PC-3 (cell line): ENCODE measurements around the gene CSTPP1. TPM values are rescaled to one million over a fixed set of nuclear protein-coding genes. Genes with fewer than 3 reads are reported as not detected.

Experiments
- ATAC-seq: fragments of 200-7000 bp; cut with Tn5 transposase; 2 replicates; pipeline ENCODE4 v1.9.1; 2020; ENCODE audit warnings: mild to moderate bottlenecking, moderate library complexity
- BruUV-seq: library from RNA; stranded (reverse); fragments of 400-500 nt; replicated peaks from 2 replicates; lab custom pipeline; 2021; lab: Mats Ljungman, UMichigan
- CTCF ChIA-PET: fragments of 300-600 bp; sonication (Branson Sonifier 250); formaldehyde crosslinking; loops from one replicate; lab custom pipeline; 2022; ENCODE audit warnings: antibody characterized with exemption; lab: Charles Lee
- POLR2A ChIA-PET: fragments of 300-600 bp; sonication (Branson Sonifier 250); formaldehyde crosslinking; loops from one replicate; lab custom pipeline; 2022; ENCODE audit warnings: antibody characterized with exemption; ENCODE audit not compliant: unreplicated experiment; lab: Charles Lee
- DNase-seq: peaks from one replicate; pipeline ENCODE4 v3.0.0-alpha.2; 2015
- H2AFZ ChIP-seq: fragments of 300-600 bp; sonication (generic); 2 replicates; pipeline ENCODE4 v1.6.0; 2016; ENCODE audit warnings: antibody characterized with exemption, low read length
- H3F3A ChIP-seq: fragments of 300-600 bp; sonication (generic); one replicate; pipeline ENCODE4 v1.6.0; 2017; ENCODE audit warnings: antibody characterized with exemption, low read length, control low read depth, mild to moderate bottlenecking; ENCODE audit not compliant: unreplicated experiment
- H3K27ac ChIP-seq: fragments of 300-600 bp; sonication (generic); 2 replicates; pipeline ENCODE4 v1.5.1; 2016; ENCODE audit warnings: mild to moderate bottlenecking, low read length
- H3K27me3 ChIP-seq: fragments of 300-600 bp; sonication (generic); 2 replicates; pipeline ENCODE4 v1.6.1; 2016; ENCODE audit warnings: low read length, mixed read lengths
- H3K36me3 ChIP-seq: fragments of 300-600 bp; sonication (generic); 2 replicates; pipeline ENCODE4 v1.6.1; 2016; ENCODE audit warnings: low read depth, mixed run types, low read length, mixed read lengths
- H3K4me1 ChIP-seq: fragments of 300-600 bp; sonication (generic); 2 replicates; pipeline ENCODE4 v1.5.1; 2016; ENCODE audit warnings: low read length; ENCODE audit not compliant: insufficient read depth
- H3K4me2 ChIP-seq: fragments of 300-600 bp; sonication (generic); 2 replicates; pipeline ENCODE4 v1.6.0; 2016; ENCODE audit warnings: low read length
- H3K4me3 ChIP-seq: fragments of 300-600 bp; sonication (generic); 2 replicates; pipeline ENCODE4 v1.5.1; 2016; ENCODE audit warnings: mild to moderate bottlenecking, low read length, mixed read lengths
- H3K79me2 ChIP-seq: fragments of 300-600 bp; sonication (generic); 2 replicates; pipeline ENCODE4 v1.6.1; 2017; ENCODE audit warnings: low read length, mixed read lengths
- H3K9ac ChIP-seq: fragments of 300-600 bp; sonication (generic); 2 replicates; pipeline ENCODE4 v1.6.0; 2016; ENCODE audit warnings: mild to moderate bottlenecking, low read length
- H3K9me2 ChIP-seq: fragments of 300-600 bp; sonication (generic); replicated peaks from 2 replicates; pipeline ENCODE4 v1.6.1; 2016; ENCODE audit warnings: mixed run types, low read length, mixed read lengths
- H3K9me3 ChIP-seq: fragments of 300-600 bp; sonication (generic); 2 replicates; pipeline ENCODE4 v1.6.1; 2016; ENCODE audit warnings: low read length, mixed read lengths
- H4K20me1 ChIP-seq: fragments of 300-600 bp; sonication (generic); 2 replicates; pipeline ENCODE4 v1.6.1; 2016; ENCODE audit warnings: low read length, mixed read lengths
- CTCF ChIP-seq: fragments of 300-600 bp; sonication (generic); conservative IDR thresholded peaks from 2 replicates; pipeline ENCODE4 v1.5.1; 2017; ENCODE audit warnings: antibody characterized with exemption, low read depth, mild to moderate bottlenecking, low read length
- EZH2 ChIP-seq: fragments of 300-600 bp; sonication (generic); IDR thresholded peaks from one replicate; pipeline ENCODE4 v1.6.1; 2017; ENCODE audit warnings: antibody characterized with exemption, mild to moderate bottlenecking, low read length; ENCODE audit not compliant: unreplicated experiment
- EZH2phosphoT487 ChIP-seq: fragments of 300-600 bp; sonication (generic); IDR thresholded peaks from 2 replicates; pipeline ENCODE4 v1.6.1; 2018; ENCODE audit warnings: mild to moderate bottlenecking, antibody characterized with exemption, low read length, borderline replicate concordance
- intact Hi-C: fragments of 100-400 bp; cut with micrococcal nuclease; formaldehyde crosslinking; loops from 2 replicates; pipeline ENCODE4 v1.9.0; 2023
- total RNA-seq: library from RNA; depleted of rRNA; stranded (reverse); fragments of >200 nt; gene quantifications from 2 replicates; pipeline ENCODE4 v1.2.3, GENCODE V29; 2014

The CSTPP1 gene
- total RNA-seq, 1 experiment from 2014 or later: 21.7 TPM

- DNase-seq (peak; percentile 71), ATAC-seq (peak; percentile 83)
- Histone ChIP-seq H3K9me2 (no peaks in the 10 kb centered on the region), H3K4me2 (no peak overlapping the region), H3F3A (no peaks in the 10 kb centered on the region), H3K79me2 (no peaks in the 10 kb centered on the region), H2AFZ (no peak overlapping the region), H3K9me3 (no peaks in the 10 kb centered on the region), H3K4me1 (no peaks in the 10 kb centered on the region), H3K4me3 (no peak overlapping the region), H3K27me3 (no peaks in the 10 kb centered on the region), H4K20me1 (no peaks in the 10 kb centered on the region), H3K27ac (no peak overlapping the region), H3K9ac (no peak overlapping the region), H3K36me3 (peaks cover under 1% of the 10 kb centered on the region; the same call in 1 of the 2 replicates)
- CTCF ChIA-PET: no interaction called here
- peak; percentile 75 for TF ChIP-seq CTCF
- TF ChIP-seq EZH2phosphoT487: no peak
- POLR2A ChIA-PET: interaction anchor here (1.0 kb wide), 1 partner anchor 23 kb away, joined by 3 read pairs; no protein-coding TSS in a partner anchor
- intact Hi-C loops: loop anchor here (1.0 kb wide), 1 partner anchor 272 kb away; no protein-coding TSS in a partner anchor
- BruUV-seq: no TSS peak
Observed at GRCh38 chr11:47161134-47161854, 224.7 kb downstream of the CSTPP1 start.

GRCh38 chr11:47161890-47162289 lies 225.3 kb downstream of the CSTPP1 start:
- H3K4me3 ChIP-seq: no peak overlapping the region
- no peaks in the 10 kb centered on the region for H3K4me1 ChIP-seq
- no peak overlapping the region for H3K9ac ChIP-seq
- DNase-seq (no peak), ATAC-seq (no peak)
- no peaks in the 10 kb centered on the region for H3K79me2 ChIP-seq
- H4K20me1 ChIP-seq: no peaks in the 10 kb centered on the region
- no peak overlapping the region for H3K27ac ChIP-seq
- ChIA-PET POLR2A (no interaction called here), CTCF (no interaction called here)
- no peaks in the 10 kb centered on the region for H3K9me3 ChIP-seq
- H2AFZ ChIP-seq: no peak overlapping the region
- H3K9me2 ChIP-seq: no peaks in the 10 kb centered on the region
- no TSS peak for BruUV-seq
- TF ChIP-seq EZH2phosphoT487 (no peak), EZH2 (no peak), CTCF (no peak)
- peaks cover 7% of the 10 kb centered on the region; the same call in 1 of the 2 replicates for H3K36me3 ChIP-seq
- H3K4me2 ChIP-seq: no peak overlapping the region
- no peaks in the 10 kb centered on the region for H3K27me3 ChIP-seq
- H3F3A ChIP-seq: no peaks in the 10 kb centered on the region
- intact Hi-C loops: loop anchor here (1.0 kb wide), 1 partner anchor 273 kb away; no protein-coding TSS in a partner anchor

GRCh38 chr11:47162426-47162825 lies 225.9 kb downstream of the CSTPP1 start:
- Histone ChIP-seq H3K27ac (no peak overlapping the region), H3K9me3 (no peaks in the 10 kb centered on the region), H3K36me3 (peaks cover 12% of the 10 kb centered on the region; the same call in 1 of the 2 replicates), H3K79me2 (no peaks in the 10 kb centered on the region), H3K4me3 (no peak overlapping the region), H3K9ac (no peak overlapping the region), H3K4me2 (no peak overlapping the region), H3K27me3 (no peaks in the 10 kb centered on the region), H4K20me1 (no peaks in the 10 kb centered on the region), H3K9me2 (no peaks in the 10 kb centered on the region), H3K4me1 (no peaks in the 10 kb centered on the region), H3F3A (no peaks in the 10 kb centered on the region), H2AFZ (no peak overlapping the region)
- POLR2A ChIA-PET: no interaction called here
- DNase-seq: no peak
- no peak for ATAC-seq
- no peak for TF ChIP-seq EZH2phosphoT487
- no peak for TF ChIP-seq CTCF
- no peak for TF ChIP-seq EZH2
- intact Hi-C loops: no loop called here
- CTCF ChIA-PET: no interaction called here
- BruUV-seq: no TSS peak
